Upper lobe of left lung (tissue), 6 donors: ENCODE results near the gene AHDC1. TPM values are rescaled to one million over a fixed set of nuclear protein-coding genes. Genes with fewer than 3 reads are reported as not detected.

ENCODE experiments used
- ATAC-seq, 2 donors: fragments of 200-7000 bp; cut with Tn5 transposase; one replicate each; pipeline ENCODE4 v1.9.1; 2022; ENCODE audit warnings: mild to moderate bottlenecking in 2 of 2, moderate library complexity in 2 of 2; ENCODE audit not compliant: low FRiP score in 2 of 2
- DNase-seq, 2 donors: peaks; one replicate each; pipeline ENCODE4 v3.0.0-alpha.2; 2019 to 2020
- H3K27ac ChIP-seq, 4 donors: fragments of 200-600 bp; sonication (generic); one replicate each; pipeline ENCODE4 v1.5.1; 2016 to 2019
- H3K27me3 ChIP-seq, 4 donors: fragments of 200-600 bp; sonication (generic); one replicate each; pipeline ENCODE4 v1.5.1; 2017 to 2019
- H3K36me3 ChIP-seq, 4 donors: fragments of 200-600 bp; sonication (generic); one replicate each; pipeline ENCODE4 v1.5.1; 2016 to 2019
- H3K4me1 ChIP-seq, 4 donors: fragments of 200-600 bp; sonication (generic); one replicate each; pipeline ENCODE4 v1.5.1; 2018 to 2019
- H3K4me3 ChIP-seq, 4 donors: fragments of 200-600 bp; sonication (generic); one replicate each; pipeline ENCODE4 v1.5.1; 2017 to 2019; ENCODE audit warnings: mild to moderate bottlenecking in 2 of 4, moderate library complexity in 1 of 4
- H3K9me3 ChIP-seq, 4 donors: fragments of 200-600 bp; sonication (generic); one replicate each; pipeline ENCODE4 v1.5.1; 2018 to 2019
- CTCF ChIP-seq, 6 experiments: fragments of 450-650 bp in 4 of 6; fragments of 200-600 bp in 2 of 6; sonication (generic) in 2 of 6; IDR thresholded peaks; one replicate each; pipeline ENCODE4 v1.5.1; 2016 to 2019; ENCODE audit warnings: antibody characterized with exemption in 6 of 6
- EP300 ChIP-seq, 4 donors: sonication (generic); formaldehyde crosslinking; IDR thresholded peaks; one replicate each; pipeline ENCODE4 v1.5.1; 2017; ENCODE audit warnings: antibody characterized with exemption in 4 of 4, control low read depth in 2 of 4
- POLR2A ChIP-seq, 4 donors: fragments of 450-650 bp; IDR thresholded peaks; one replicate each; pipeline ENCODE4 v1.5.1; 2016 to 2017; ENCODE audit warnings: antibody characterized with exemption in 4 of 4, mild to moderate bottlenecking in 2 of 4
- POLR2AphosphoS5 ChIP-seq, 2 donors: sonication (generic); formaldehyde crosslinking; IDR thresholded peaks; one replicate each; pipeline ENCODE4 v1.5.1; 2017; ENCODE audit warnings: antibody characterized with exemption in 2 of 2
- WGBS, 2 donors: methylation state at CpG; one replicate each; pipeline ENCODE4 v1.1.5; 2017 to 2018; 5-methylcytosine and 5-hydroxymethylcytosine counted together
- total RNA-seq, 6 donors: library from RNA; depleted of rRNA in 4 of 6; stranded (reverse); fragments of >200 nt in 4 of 6; gene quantifications; one replicate each; pipeline versions ENCODE4 v1.1.0 to v1.2.1, GENCODE V29; 2016 to 2021
- donor health status: DM: no; HTN: no; CAD: no; lungs with moderate emphysema.
- donor health status: DM: no; HTN: yes; CAD: no; lungs with severe emphysema.

AHDC1 gene
- total RNA-seq, 6 donors from 2014 or later: 10.8 to 43.4 (median 26.2) TPM

DNA sequence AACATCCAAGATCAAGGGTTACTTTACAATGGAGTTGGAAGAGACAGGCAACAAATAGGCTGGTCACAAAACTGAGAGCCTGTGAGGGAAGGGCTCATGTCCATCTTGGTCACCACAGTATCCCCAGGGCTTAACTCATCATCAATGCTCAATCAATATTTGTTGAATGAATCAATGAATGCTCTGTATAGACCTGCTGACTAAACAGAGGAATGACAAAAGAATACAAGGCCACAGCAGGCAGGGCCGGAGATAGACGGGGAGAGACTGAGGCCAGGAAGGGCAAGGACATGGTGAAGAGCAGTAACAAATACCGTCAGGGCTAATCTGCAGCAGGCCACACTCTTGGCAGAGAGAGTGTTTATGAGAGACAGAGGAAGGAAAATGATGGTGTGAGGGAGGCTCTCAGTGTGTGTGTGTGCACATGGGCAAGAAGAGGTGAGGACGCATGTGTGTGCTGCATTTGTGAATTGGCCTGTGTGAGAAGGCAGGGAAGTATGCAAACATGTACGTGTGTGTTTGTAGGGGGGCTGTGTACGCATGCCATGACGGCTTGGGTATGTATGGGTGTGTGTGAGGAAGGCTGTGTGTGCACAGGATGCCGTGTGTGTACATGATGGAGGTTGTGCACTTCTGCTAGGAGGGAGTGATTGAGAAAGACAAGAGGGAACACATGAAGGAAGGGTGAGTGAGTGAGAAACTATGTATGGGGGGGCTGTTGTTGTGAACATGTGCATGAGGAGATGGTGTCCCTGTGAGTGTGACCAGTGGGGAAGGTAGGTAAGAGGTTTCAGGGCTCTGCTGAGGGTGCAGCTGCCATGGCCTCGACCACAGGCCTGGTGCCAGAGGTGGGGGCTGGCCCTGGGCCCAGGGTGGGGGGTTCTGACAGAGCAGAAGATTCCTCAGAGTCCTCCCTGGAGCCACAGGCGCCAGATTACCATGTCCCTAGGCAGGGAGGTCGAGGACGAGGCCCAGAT lies 15.4 kb downstream of the AHDC1 start:
- TF ChIP-seq EP300 (IDR thresholded peaks at IDR 0.05) (no peak), POLR2AphosphoS5 (IDR thresholded peaks at IDR 0.05) (no peak), CTCF (IDR thresholded peaks at IDR 0.05) (no peak), POLR2A (IDR thresholded peaks at IDR 0.05) (no peak)
- Histone ChIP-seq H3K27ac (peak overlapping the region in 3 of 4 donors; percentile 53 to 78 (median 56)), H3K36me3 (peaks cover 0 to under 1% (median 0%) of the 10 kb centered on the region in 4 donors), H3K4me3 (no peak overlapping the region), H3K27me3 (no peaks in the 10 kb centered on the region), H3K9me3 (no peaks in the 10 kb centered on the region), H3K4me1 (peaks cover 35 to 50% (median 45%) of the 10 kb centered on the region in 4 donors)
- no peak for ATAC-seq
- 41 to 60% methylated on average over 8 to 12 of the region's 12 CpGs for WGBS, 2 donors
- DNase-seq: peak in 1 of 2 donors; percentile 66

- no peak for ATAC-seq
- Histone ChIP-seq H3K36me3 (no peaks in the 10 kb centered on the region), H3K27ac (no peak overlapping the region), H3K9me3 (no peaks in the 10 kb centered on the region), H3K4me3 (no peak overlapping the region), H3K4me1 (peaks cover 17 to 23% (median 22%) of the 10 kb centered on the region in 4 donors), H3K27me3 (no peaks in the 10 kb centered on the region)
- no peak for TF ChIP-seq POLR2A (IDR thresholded peaks at IDR 0.05)
- TF ChIP-seq POLR2AphosphoS5 (IDR thresholded peaks at IDR 0.05): no peak
- TF ChIP-seq EP300 (IDR thresholded peaks at IDR 0.05): no peak
- TF ChIP-seq CTCF (IDR thresholded peaks at IDR 0.05): no peak
- WGBS, 2 donors: 45 to 68% methylated on average over 3 of the region's 3 CpGs
- DNase-seq: no peak
Observed at GRCh38 chr1:27585684-27586083, 18.3 kb downstream of the AHDC1 start.

DNA sequence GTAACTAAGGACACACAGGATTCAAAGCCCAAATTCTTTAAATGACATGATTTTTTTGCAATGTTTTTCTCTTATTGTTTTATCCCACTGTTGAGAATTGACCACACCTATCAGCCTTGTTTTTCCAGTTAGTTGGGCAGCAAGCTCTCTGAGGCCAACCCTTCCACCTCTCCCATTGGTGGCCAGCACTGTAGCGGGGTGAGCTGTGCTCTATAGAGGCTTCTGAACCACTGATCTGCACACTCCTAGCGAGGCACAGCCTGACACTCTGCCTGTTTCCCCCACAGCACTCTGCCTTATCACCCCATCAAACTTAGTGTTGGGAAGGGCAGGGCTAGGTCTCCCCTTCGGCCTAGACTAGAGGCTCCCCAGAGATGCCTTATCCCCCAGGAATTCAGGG lies 19.5 kb downstream of the AHDC1 start:
- TF ChIP-seq CTCF (IDR thresholded peaks at IDR 0.05) (no peak), EP300 (IDR thresholded peaks at IDR 0.05) (no peak), POLR2AphosphoS5 (IDR thresholded peaks at IDR 0.05) (no peak), POLR2A (IDR thresholded peaks at IDR 0.05) (no peak)
- ATAC-seq: no peak
- H3K27me3 ChIP-seq: no peaks in the 10 kb centered on the region
- H3K4me1 ChIP-seq: peaks cover 5 to 12% (median 10%) of the 10 kb centered on the region in 4 donors
- WGBS, 2 donors: 94 to 97% methylated on average over 3 of the region's 3 CpGs
- H3K4me3 ChIP-seq: no peak overlapping the region
- no peak overlapping the region for H3K27ac ChIP-seq
- no peaks in the 10 kb centered on the region for H3K36me3 ChIP-seq
- DNase-seq: no peak
- no peaks in the 10 kb centered on the region for H3K9me3 ChIP-seq

- ATAC-seq (no peak), DNase-seq (no peak)
- H3K4me3 ChIP-seq: no peak overlapping the region
- no peaks in the 10 kb centered on the region for H3K9me3 ChIP-seq
- H3K36me3 ChIP-seq: no peaks in the 10 kb centered on the region
- WGBS, 2 donors: 66 to 68% methylated on average over 3 of the region's 3 CpGs
- TF ChIP-seq EP300 (IDR thresholded peaks at IDR 0.05) (no peak), POLR2AphosphoS5 (IDR thresholded peaks at IDR 0.05) (no peak), CTCF (IDR thresholded peaks at IDR 0.05) (no peak), POLR2A (IDR thresholded peaks at IDR 0.05) (no peak)
- no peak overlapping the region for H3K27ac ChIP-seq
- H3K27me3 ChIP-seq: no peaks in the 10 kb centered on the region
- peaks cover 0 to 5% (median under 1%) of the 10 kb centered on the region in 4 donors for H3K4me1 ChIP-seq
Observed at GRCh38 chr1:27583479-27583878, 20.5 kb downstream of the AHDC1 start.
